HG02588 (cell line): ENCODE results near the gene SIT1.
A peak's percentile ranks its signal among the peaks of the same experiment; 100 is the strongest.

ENCODE experiments used
- ATAC-seq: cut with Tn5 transposase; IDR thresholded peaks from one replicate; pipeline ENCODE4 v1.9.1; 2021; ENCODE audit warnings: mild to moderate bottlenecking, moderate library complexity; ENCODE audit not compliant: unreplicated experiment

The SIT1 gene

DNA sequence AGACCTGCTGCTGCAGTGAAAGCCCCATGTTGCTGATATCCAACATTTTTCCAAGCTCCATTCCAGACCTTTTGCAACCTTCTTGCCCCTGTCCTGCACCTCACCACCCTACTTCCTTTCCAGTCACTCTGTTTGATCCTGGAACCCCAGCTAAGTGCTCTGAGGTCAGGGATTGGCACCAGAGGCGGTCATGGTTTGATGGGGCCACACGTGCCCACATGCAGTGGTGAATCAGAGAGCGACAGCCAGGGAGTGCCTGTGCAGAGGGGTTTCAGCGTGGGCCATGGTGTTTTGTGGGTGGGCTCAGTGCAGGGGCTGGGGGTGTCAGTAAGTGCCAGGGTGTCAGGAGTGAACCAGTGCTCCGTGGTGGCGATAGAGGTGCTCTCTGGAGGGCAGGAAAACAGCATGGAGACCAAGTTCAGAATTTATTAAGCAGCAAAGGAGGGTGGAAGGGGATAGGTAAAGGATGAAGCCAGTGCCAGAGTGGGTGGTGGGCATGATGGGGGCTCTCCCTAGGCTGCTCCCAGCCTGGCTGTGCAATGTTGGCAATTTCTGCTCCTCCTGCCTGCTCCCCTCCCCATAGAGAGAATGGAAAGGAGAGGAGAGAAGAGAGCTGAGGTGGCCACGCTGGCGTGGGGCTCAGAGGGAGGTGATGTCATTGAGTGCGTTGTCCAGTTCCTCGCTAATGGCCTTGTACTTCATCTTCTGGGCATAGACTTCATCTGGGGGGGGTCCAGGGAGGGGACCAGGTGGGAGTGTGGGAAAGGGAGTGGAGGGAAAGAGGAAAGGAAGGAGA, 32.0 kb upstream of the SIT1 start:
- no peak for ATAC-seq

DNA sequence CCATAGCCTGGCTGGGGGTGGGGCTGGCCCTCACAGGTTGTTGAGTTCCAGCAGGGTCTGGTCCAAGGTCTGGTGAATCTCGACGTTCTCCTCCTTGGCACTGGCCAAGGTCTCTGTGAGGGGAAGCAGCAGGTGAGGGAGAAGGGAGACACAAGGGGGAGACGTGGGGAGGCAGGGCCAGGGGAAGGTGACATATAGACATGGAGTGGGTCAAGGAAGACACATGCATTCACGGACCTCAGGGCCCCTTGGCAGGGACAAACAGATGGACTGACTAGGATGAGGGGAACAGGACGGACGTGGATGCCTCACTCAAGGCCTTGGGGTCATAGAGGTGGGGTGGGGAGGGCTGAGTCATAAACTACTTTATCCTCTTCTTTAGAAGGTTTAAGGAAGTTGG, 31.3 kb upstream of the SIT1 start:
- ATAC-seq = no peak

DNA sequence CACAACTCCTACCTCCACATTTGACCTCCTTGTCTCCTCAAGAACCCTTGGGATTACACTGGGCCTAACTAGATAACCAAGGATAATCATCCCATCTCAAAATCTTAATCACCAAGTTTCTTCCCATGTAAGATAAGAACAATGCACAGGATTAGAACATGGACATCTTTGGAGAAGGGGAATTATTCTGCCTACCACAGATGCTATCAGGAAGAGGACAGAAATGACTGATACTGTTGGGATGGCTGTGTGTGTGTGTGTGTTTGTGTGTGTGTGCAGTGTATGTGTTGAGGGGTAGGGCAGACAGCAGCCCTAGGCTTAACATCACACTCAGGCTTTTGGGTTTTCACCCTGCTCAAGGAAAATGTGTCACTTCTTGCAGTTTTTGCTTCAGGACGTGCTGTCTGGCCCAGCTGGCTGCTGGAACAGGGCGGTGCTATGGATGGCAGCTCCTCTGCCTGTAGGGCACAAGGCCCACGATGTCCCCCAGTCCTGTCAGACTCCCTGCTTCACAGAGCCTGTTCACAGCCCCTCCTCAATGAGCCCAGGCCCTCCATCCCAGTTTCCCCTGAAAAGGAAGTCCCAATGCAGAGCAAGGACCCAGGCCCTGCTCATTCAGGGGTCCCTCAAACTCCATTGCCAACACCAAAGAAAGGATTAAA, 30.7 kb upstream of the SIT1 start:
- ATAC-seq = no peak

DNA sequence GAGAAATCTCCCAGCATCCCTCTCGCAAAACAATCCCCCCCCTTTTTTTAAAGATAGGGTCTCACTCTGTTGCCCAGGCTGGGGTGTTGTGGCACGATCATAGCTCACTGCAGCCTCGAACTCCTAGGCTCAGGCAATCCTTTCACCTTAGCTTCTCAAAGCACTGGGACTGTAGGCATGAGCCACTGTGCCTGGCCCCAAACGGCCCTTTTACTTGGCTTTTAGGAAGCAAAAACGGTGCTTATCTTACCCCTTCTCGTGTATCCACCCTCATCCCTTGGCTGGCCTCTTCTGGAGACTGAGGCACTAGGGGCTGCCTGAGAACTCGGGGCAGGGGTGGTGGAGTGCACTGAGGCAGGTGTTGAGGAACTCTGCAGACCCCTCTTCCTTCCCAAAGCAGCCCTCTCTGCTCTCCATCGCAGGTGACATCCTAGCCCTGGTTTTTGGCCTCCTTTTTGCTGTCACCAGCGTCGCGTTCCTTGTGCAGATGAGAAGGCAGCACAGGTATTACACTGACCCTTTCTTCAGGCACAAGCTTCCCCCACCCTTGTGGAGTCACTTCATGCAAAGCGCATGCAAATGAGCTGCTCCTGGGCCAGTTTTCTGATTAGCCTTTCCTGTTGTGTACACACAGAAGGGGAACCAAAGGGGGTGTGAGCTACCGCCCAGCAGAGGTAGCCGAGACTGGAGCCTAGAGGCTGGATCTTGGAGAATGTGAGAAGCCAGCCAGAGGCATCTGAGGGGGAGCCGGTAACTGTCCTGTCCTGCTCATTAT, 29.8 kb upstream of the SIT1 start:
- ATAC-seq = no peak

DNA sequence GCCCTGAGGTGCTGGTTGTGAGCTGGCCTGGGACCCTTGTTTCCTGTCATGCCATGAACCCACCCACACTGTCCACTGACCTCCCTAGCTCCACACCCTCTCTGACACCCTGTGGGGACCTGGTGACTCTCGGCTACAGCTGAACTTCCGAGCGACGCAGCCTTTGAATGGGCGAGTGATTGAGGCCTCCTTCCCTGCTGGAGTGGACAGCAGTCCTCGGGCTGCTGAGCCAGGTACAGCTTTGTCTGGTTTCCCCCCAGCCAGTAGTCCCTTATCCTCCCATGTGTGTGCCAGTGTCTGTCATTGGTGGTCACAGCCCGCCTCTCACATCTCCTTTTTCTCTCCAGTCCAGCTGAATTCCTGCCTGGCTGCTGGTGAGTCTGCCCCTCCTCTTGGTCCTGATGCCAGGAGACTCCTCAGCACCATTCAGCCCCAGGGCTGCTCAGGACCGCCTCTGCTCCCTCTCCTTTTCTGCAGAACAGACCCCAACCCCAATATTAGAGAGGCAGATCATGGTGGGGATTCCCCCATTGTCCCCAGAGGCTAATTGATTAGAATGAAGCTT, 29.1 kb upstream of the SIT1 start:
- no peak for ATAC-seq

DNA sequence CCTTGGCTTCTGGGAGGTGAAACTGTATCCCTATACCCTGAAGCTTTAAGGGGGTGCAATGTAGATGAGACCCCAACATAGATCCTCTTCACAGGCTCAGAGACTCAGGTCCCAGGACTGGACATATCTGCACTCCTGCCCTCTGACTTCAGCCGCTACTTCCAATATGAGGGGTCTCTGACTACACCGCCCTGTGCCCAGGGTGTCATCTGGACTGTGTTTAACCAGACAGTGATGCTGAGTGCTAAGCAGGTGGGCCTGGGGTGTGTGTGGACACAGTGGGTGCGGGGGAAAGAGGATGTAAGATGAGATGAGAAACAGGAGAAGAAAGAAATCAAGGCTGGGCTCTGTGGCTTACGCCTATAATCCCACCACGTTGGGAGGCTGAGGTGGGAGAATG, 28.4 kb upstream of the SIT1 start:
- no peak for ATAC-seq

DNA sequence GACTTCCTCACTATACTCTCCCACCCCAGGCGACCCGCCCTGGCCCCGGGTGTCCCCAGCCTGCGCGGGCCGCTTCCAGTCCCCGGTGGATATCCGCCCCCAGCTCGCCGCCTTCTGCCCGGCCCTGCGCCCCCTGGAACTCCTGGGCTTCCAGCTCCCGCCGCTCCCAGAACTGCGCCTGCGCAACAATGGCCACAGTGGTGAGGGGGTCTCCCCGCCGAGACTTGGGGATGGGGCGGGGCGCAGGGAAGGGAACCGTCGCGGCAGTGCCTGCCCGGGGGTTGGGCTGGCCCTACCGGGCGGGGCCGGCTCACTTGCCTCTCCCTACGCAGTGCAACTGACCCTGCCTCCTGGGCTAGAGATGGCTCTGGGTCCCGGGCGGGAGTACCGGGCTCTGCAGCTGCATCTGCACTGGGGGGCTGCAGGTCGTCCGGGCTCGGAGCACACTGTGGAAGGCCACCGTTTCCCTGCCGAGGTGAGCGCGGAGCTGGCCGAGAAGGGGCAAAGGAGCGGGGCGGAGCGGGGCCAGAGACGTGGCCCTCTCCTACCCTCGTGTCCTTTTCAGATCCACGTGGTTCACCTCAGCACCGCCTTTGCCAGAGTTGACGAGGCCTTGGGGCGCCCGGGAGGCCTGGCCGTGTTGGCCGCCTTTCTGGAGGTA, 25.1 kb upstream of the SIT1 start:
- peak; percentile 46 for ATAC-seq

DNA sequence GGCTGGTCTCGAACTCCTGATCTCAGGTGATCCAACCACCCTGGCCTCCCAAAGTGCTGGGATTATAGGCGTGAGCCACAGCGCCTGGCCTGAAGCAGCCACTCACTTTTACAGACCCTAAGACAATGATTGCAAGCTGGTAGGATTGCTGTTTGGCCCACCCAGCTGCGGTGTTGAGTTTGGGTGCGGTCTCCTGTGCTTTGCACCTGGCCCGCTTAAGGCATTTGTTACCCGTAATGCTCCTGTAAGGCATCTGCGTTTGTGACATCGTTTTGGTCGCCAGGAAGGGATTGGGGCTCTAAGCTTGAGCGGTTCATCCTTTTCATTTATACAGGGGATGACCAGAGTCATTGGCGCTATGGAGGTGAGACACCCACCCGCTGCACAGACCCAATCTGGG, 24.5 kb upstream of the SIT1 start:
- no peak for ATAC-seq

DNA sequence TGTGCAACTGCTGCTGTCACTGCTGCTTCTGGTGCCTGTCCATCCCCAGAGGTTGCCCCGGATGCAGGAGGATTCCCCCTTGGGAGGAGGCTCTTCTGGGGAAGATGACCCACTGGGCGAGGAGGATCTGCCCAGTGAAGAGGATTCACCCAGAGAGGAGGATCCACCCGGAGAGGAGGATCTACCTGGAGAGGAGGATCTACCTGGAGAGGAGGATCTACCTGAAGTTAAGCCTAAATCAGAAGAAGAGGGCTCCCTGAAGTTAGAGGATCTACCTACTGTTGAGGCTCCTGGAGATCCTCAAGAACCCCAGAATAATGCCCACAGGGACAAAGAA, 23.3 kb upstream of the SIT1 start:
- ATAC-seq = no peak

DNA sequence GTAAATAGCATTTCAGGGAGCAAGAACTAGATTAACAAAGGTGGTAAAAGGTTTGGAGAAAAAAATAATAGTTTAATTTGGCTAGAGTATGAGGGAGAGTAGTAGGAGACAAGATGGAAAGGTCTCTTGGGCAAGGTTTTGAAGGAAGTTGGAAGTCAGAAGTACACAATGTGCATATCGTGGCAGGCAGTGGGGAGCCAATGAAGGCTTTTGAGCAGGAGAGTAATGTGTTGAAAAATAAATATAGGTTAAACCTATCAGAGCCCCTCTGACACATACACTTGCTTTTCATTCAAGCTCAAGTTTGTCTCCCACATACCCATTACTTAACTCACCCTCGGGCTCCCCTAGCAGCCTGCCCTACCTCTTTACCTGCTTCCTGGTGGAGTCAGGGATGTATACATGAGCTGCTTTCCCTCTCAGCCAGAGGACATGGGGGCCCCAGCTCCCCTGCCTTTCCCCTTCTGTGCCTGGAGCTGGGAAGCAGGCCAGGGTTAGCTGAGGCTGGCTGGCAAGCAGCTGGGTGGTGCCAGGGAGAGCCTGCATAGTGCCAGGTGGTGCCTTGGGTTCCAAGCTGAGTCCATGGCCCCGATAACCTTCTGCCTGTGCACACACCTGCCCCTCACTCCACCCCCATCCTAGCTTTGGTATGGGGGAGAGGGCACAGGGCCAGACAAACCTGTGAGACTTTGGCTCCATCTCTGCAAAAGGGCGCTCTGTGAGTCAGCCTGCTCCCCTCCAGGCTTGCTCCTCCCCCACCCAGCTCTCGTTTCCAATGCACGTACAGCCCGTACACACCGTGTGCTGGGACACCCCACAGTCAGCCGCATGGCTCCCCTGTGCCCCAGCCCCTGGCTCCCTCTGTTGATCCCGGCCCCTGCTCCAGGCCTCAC, 22.6 kb upstream of the SIT1 start, which contains the start of gene CA9:
TSS of gene CA9 (plus strand) at position 797 of the 893 bp plus-strand sequence. CDS start at position 829, 32 bp downstream.
- no peak for ATAC-seq

DNA sequence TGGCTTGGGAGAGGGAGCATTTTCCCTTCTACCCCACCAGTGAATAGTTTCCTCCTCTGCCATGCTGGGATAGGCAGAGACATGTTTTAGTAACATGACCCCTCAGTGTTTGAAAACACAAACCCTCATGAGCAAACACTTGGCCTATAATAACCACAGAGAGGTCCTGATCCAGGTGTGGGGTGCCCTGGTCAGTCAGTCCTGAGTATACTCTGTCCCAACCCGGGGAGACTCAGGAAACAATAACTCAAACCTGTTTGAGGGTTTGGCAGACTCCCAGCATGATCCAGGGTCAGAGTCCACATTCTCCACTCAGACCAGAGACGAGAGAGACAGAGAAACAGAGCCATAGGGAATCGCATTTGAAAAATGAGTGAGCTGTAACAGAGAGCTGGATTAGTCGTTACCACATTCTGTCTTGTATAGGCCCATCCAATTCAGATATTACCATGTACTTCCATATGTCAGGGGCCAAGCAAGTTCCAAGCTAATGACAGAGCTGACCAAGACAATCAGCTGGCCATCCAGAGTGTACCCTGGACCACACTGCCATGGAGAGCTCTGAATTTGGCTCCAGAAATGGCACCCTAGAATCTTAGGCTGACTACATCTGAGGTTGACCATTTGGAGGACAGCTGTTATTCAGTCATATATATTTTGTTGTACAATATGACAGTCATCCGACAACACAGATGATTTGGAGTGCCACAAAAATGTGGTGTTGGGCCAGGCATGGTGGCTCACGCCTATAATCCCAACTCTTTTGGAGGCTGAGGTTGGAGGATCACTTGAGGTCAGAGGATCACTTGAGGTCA, 18.8 kb upstream of the SIT1 start:
- no peak for ATAC-seq

DNA sequence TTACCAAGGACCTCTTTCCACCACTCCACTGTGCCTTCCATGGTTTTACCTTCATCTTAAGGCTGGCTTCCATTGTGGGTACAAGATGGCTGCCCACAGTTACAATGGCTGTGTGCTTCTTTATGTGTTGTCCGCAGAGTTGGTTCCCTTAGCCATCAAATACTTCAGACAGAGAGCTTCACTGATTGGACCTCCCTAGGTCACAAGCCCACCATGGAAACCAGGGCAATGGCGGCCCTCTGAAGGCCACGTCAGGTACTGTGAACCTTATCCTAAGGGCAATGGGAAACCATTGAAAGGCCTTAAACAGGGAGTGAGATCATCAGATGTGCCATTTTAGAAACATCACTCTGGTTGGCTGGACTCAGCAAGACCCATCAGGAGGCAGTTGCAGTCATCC, 17.2 kb upstream of the SIT1 start:
- no peak for ATAC-seq

DNA sequence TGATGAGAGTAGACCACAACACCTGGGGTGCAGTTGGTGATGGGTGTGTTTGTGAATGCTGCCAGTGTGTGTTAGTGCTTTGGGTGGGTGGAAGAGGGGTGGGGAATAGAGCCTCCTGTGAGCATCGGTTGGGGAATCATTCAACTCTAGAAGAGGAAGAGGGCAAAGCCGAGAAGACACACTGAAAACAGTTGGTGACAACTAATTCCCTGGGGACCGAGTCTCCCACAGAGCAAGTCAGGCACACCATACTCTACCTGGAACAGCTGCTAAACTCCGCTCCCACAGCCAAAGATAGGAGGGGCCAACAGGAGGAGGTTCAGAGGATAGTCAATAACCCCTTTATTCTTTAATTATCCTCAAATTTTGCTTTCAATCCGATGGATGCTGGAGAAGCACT, 15.8 kb upstream of the SIT1 start:
- no peak for ATAC-seq

DNA sequence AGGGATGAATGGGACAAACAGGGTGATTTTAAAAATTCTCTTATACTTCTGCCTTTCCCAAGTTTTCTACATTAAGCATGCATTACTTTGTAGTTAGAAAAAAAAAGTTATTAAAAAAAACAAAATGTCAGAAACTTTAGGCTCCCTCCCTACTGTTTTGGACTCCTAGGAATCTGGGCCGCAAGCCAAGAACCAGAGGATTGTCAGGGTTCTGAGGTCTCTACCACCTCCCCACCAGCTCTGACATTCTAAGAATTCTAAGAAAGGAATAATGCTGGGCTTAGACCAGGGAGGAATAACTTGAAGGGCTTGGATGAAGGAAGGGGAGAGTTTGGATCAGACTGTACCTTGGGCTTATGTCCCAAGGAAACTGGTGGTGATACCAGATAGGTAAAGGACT, 15.3 kb upstream of the SIT1 start:
- ATAC-seq = no peak

DNA sequence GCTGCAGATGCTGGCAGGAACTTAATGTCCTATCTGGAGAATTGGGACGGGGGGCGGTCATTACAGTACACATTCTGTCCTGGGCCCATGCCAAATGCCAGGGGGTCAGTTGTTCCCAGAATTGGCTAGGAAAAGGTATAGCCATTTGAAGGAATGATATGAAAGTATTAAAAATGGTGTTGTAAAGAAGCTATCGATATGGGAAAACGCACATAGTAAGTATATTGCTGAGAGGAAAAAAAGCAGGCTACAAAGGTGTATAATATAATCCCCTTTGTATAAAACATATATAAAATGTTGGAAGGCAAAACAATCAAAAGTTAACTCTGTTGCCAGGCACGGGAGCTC, 14.7 kb upstream of the SIT1 start:
- ATAC-seq = no peak

DNA sequence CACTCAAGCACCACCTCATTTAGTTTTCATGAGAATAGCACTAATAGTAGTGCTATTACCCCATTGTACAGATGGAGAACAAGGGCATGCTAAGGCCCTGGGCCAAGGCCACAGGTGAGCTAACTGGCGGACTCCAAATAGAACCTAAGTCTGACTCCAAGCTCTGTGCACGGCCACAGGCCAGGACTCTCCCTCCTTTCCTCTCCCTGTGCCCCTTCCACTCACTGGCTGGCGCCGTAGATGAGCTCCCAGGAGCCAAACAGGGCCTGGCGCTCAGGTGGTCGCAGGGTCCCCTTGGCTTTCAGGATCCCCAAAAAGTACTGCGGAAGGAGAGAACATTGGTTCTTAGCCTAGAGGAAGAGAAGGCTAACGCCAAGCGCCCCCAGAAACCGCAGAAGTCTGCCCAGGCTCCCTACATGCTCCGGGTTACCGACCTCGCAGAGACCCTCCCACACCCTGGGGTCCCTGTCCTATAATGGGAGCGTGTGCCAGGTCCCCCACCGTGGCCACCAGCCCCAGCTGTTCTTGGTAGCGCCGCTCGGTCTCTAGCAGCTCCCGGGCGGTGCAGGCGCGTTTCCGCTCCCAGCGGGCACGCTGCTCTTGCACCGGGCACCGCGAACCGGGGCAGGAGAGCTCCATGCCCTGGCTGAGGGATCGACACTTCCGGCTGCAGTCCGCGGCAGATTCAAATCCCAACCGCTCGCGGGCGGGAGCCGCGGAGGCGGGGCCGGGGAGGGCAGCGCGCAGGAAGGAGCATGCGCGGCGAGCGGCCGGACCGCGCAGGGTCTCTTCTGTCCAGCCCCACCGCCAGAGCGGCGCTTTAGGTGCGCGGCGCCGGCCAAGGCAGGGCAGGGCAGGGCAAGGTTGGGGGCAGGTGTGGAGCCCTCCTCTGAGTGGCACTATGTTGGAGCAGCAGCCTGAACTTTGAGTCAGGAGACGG, 14.1 kb upstream of the SIT1 start, which contains the start of gene ARHGEF39:
TSS of gene ARHGEF39 (minus strand) at position 665 of the 940 bp plus-strand sequence. CDS start at position 639, 26 bp downstream.
- ATAC-seq = peak; percentile 82

DNA sequence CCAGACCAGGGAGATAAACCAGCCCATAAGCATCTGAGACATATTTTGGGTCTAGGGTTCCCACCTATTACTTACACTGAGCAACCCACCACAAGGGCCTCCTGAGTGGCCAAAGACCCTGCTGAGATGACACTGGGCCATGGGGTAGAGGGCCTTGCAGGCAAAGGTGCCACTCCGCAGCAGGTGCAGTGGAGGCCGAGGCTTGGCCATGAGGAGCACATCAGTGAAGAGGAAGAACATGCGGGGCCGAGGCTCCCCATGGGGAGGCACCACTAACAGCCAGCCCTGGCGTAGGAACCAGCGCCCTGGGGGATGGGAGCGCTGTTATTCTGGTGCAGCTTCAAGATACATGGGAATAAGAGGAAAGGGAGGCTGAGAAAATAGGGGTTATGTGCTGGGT, 11.7 kb upstream of the SIT1 start:
- ATAC-seq = no peak

DNA sequence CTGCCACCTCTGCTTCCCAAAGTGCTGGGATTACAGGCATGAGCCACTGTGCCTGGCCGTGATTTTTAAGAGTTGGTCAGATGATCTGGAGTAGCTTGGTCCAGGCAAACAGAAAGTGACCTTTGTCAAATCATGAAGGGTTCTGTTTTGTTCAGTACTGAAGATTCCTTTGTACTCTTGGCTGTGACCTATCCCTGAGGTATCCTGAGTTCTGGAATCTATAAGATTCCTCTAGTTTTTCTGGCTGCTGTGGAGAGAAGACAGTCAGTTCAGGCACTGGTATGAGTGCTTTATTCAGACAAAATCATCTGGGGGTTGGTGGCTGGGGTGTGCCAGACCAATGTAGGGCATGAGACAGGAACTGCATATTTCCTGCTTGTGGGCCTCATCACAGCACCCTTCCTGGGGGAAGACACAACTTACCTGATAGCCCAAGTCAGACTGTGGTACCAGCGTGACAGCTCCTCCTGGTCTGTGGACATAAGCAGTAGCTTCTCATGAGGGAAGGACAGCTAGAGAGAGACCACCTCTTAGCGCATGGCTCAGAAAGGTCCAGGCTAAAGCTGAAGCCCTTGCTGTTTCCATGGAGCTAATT, 11.1 kb upstream of the SIT1 start:
- no peak for ATAC-seq
